H1 (cell line): ENCODE results near the gene TFEC. TPM values are rescaled to one million over a fixed set of nuclear protein-coding genes. Genes with fewer than 3 reads are reported as not detected.

Experiments used
- ASH2L ChIP-seq: fragments of 200-600, 300-600 bp; sonication (generic); IDR thresholded peaks from one replicate; pipeline ENCODE4 v1.7.1; 2017; ENCODE audit warnings: low read length
- ATF3 ChIP-seq: IDR thresholded peaks from 2 replicates; pipeline ENCODE4 v1.6.1; 2011; ENCODE audit warnings: low read depth, mild to moderate bottlenecking, low read length; ENCODE audit not compliant: insufficient read depth
- RBBP5 ChIP-seq: IDR thresholded peaks from 2 replicates; pipeline ENCODE4 v1.7.1; 2012; ENCODE audit warnings: low read depth, mild to moderate bottlenecking, inconsistent platforms, low read length, moderate library complexity, borderline replicate concordance
- SP1 ChIP-seq: IDR thresholded peaks from 2 replicates; pipeline ENCODE4 v1.6.1; 2011; ENCODE audit warnings: low read depth, low read length
- YY1 ChIP-seq: IDR thresholded peaks from 2 replicates; pipeline ENCODE4 v1.6.1; 2011; ENCODE audit warnings: low read depth, mild to moderate bottlenecking, low read length
- polyA plus RNA-seq, 7 experiments: library from polyadenylated mRNA; depleted of rRNA in 3 of 7; stranded (reverse) in 5 of 7; unstranded in 2 of 7; fragments of >200 nt in 5 of 7; fragments of 200-250 nt in 2 of 7; gene quantifications; 1 replicate in 5 of 7; 2 replicates in 1 of 7; 4 replicates in 1 of 7; pipeline versions ENCODE4 v1.2.1 to v1.2.3, GENCODE V29; 2011 to 2013; ENCODE audit warnings: missing spikeins in 2 of 7, mixed read lengths in 2 of 7
- total RNA-seq: library from RNA; stranded (reverse); fragmentation: NEBNext Ultra II Directional; extraction: Animal tissue kit (Norgen Biotek cat#: 25700); gene quantifications from 2 replicates; pipeline ENCODE4 v1.2.1, GENCODE V29; 2021

TFEC gene
- total and polyA plus RNA-seq, 2 of the 8 experiments (the other 6 are each of a cell fraction or from before 2014, with no cell fraction given): not detected

GRCh38 chr7:116018731-116019130 lies 11.8 kb downstream of the TFEC start (continued):
- TF ChIP-seq ATF3: no peak
- TF ChIP-seq ASH2L: no peak
- no peak for TF ChIP-seq RBBP5
- no peak for TF ChIP-seq YY1
- no peak for TF ChIP-seq SP1
